GM18498 (cell line): Measurements from ENCODE around the gene CCDC154.
"Not testable (repeated sequence)": the region's sequence is repeated elsewhere in the genome, so short reads cannot be mapped to it uniquely, and the experiment has no call there.

Experiments used
- ATAC-seq: cut with Tn5 transposase; IDR thresholded peaks from one replicate; pipeline ENCODE4 v1.9.1; 2021; ENCODE audit warnings: mild to moderate bottlenecking, moderate library complexity; ENCODE audit not compliant: unreplicated experiment

The CCDC154 gene, protein sequence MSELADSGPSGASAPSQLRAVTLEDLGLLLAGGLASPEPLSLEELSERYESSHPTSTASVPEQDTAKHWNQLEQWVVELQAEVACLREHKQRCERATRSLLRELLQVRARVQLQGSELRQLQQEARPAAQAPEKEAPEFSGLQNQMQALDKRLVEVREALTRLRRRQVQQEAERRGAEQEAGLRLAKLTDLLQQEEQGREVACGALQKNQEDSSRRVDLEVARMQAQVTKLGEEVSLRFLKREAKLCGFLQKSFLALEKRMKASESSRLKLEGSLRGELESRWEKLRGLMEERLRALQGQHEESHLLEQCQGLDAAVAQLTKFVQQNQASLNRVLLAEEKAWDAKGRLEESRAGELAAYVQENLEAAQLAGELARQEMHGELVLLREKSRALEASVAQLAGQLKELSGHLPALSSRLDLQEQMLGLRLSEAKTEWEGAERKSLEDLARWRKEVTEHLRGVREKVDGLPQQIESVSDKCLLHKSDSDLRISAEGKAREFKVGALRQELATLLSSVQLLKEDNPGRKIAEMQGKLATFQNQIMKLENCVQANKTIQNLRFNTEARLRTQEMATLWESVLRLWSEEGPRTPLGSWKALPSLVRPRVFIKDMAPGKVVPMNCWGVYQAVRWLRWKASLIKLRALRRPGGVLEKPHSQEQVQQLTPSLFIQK

DNA sequence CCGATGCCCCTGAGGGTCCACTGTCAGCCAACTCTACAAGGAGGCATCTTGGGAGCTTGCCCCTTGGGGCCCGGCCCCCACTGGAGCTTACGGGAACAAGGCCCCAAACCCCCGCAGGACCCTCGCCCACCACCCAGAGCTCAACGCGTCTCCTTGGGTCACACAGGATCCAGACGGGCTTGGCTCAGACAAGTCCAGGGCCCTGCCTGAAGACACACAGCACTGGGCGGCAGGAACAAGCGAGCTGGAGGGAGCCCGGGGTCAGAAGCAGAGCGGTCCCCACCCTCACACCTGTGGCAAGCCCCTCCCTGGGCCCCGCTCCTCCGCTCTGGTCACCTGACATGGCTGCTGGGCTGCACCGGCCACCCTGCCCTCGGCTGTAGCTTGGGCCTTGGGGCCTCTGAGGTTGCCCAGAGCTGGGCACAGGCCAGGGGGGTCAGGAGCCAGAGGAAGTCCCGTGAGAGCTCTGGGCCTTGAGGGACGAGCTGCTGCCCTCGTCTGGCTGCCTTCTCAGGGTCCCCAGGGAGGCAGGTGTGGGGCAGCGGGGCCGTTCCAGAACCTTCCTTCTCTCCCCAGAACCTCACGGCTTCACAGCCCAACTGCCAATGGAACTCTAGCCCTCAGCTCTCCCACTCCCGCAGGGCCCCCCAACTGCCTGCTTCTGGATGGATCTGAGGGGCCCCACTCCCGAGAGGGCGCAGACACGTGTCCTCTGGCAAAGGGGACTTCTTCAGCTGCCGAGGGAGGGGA, at the start of gene CCDC154:
CCDC154 (minus strand) TSS at position 577 of the 750 bp plus-strand sequence; CDS start at position 343, 234 bp downstream.
- no peak for ATAC-seq

DNA sequence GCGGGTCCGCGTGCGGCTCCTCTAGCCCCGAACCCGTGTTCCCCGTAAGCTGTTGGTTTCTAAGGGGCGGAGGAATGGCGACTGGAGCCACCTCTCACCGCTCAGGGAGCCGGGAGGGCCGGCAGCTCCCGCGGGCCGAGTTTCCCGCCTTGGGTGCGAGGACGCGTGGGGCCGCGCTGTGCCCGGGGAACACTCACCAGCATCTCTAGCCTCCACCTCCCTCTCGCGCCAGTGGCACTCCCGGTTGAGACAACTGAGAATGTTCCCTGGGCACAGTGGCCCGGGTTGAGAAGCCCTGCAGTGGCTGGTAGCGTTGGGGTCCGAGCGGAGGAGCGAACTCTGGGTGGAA, 49.4 kb upstream of the CCDC154 start:
- peak; percentile 9 for ATAC-seq

DNA sequence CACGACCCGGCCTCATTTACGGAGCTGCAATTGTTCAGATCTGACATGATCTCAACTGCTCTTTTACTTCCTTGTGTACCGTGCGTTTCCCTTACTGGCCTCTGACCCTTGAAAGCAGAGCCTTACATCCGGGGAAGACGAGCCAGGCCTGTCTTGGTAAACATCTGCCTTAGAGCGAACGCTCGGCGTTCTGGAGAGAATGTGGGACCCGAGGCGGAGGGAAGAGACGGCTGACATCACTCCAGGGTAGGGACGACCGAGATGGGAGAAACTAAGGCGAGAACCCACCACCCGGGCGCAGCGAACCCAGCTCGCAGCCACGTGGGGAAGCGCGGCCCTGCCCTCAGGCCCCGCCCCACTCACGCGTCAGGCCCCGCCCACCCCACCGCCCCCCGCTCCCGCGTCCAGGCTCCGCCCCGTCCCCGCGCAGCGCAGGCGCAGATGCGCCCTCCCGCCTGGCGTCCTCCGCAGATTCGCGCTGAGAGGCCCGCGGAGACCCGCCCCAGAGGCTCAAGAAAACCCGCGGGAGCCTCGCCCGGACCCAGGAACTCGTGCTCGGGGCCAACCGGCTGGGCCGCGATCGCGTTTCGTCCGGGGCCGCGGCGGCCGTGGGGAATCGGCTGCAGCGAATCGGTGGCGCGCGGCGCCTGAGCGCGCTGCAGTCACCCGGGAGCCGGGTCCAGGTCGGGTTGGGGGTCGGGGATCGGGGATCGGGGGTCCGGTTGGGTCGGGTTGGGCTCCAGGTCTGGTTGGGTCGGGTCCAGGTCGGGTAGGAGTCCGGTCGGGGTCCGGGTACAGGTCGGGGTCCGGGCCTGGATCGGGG, 48.8 kb upstream of the CCDC154 start, which contains the start of gene TELO2:
TELO2 (plus strand) TSS at position 438 of the 823 bp plus-strand sequence. CDS start 922 bp downstream, outside the sequence.
- ATAC-seq = peak; percentile 69

DNA sequence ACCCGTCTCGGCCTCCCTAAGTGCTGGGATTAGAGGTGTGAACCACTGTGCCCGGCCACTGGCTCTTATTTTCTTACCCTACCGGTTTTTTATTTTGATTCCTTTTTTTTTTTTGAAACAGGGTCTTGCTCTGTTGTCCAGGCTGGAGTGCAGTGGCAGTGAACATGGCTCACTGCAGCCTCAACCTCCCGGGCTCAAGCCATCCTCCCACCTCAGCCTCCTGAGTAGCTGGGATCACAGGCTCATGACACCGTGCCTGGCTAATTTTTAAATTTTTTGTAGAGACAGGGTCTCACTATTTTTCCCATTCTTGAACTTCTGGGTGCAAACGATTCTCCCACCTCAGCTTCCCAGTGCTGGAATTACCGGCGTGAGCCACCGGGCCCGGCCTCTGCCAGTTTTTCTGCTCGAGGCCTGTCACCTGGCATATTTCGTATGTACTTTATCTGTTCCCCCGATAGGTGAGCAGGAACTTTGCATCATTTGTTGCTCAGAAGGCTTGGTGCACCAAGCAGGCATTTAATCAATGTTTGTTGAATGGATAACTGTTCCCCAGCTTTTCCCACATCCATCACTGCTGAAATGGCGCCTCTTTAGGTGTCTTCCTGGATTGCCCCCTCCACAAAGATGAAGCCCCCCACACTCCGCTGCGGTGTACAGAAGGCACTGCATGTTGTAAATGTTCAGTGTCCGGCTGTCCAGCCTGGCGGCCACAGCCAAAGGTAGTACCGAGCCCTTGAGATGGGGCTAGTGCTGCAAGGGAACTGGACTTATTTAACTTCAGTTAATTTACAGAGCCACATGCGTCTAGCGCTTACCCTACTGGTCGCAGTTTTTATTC, 47.9 kb upstream of the CCDC154 start:
- ATAC-seq = no peak

DNA sequence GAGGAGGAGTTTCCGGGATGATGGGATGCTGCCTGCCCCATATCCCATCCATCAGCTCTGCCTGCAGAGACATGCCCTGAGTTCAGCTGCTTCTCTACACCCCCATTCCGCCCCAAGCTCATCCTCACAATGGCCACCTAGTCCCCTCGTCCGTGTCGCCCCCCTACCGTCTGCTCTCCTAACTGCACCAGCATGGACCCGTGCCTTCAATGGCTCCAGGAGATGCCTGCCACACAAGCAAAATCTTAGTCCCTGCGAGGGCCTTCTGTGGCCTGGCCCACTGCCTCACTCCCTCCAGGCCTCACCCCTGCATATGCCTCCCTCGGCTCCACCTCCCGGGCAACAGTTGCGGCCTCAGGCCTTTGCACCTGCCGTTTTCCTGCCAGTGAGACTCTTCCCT, 47.0 kb upstream of the CCDC154 start:
- ATAC-seq = no peak

DNA sequence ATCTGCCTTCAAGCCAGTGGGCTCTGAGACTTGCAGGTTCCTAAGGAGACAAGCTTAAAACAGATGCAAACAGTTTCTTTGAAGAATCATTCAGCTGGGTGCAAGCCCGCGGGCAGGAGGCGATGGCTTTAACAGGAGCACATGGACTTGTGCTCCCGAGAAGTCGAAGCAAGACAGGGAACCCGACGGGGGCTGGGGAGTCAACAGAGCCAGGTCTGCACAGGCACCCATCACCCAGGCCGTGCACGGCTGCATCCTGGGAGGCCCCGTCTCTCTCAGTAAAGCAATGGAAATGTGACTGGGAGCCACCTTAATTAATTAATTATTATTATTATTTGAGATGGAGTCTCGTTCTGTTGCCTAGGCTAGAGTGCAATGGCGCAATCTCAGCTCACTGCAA, 44.7 kb upstream of the CCDC154 start:
- ATAC-seq = no peak

DNA sequence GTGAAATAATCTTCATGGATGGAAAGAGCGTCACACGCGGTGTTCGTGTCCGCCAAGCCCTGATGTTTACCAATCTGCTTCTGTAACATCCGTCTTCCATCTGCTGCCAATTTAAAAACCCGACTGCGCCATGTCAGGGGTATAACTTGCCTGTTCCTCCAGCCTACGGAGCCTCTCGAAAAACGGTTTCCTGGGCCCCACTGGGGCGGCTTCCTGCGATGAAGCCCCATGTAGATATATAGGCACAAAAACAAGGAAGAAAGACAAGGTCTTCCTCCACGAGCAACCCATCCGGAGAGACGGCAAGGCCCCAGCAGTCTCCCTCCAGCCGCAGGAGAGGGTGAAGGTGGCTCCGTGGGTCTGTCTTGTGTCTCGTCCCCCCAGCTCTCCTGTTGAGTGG, 44.3 kb upstream of the CCDC154 start, which contains the start of gene PTX4:
PTX4 (minus strand) TSS at position 326 of the 400 bp plus-strand sequence; CDS start at position 291, 35 bp downstream.
- no peak for ATAC-seq

DNA sequence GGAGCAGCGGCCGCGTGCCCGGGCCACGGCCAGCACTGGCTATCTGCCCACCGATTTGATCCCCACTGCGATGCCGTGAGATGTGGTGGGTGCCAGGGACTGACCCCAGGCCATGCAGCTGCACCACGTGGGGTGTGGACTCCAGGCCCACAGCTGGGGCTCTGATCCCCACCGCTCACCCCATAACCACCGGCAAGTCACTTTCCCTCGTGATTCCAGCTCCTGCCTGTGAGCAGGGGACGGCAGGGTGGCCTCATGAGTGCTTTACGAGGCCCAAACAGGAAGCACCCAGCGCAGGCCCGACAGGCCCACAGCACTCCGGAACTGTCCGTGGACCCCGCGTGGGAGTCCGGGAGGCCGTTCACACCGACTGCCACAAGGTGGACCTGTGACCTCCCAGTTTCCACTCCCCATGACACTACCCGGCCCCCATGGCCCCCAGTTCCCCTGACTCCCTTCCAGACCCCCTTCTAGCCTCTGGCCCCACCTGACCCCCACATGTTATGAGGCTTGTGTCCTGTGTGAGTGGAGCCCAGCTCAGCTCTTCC, 43.8 kb upstream of the CCDC154 start:
- no peak for ATAC-seq

DNA sequence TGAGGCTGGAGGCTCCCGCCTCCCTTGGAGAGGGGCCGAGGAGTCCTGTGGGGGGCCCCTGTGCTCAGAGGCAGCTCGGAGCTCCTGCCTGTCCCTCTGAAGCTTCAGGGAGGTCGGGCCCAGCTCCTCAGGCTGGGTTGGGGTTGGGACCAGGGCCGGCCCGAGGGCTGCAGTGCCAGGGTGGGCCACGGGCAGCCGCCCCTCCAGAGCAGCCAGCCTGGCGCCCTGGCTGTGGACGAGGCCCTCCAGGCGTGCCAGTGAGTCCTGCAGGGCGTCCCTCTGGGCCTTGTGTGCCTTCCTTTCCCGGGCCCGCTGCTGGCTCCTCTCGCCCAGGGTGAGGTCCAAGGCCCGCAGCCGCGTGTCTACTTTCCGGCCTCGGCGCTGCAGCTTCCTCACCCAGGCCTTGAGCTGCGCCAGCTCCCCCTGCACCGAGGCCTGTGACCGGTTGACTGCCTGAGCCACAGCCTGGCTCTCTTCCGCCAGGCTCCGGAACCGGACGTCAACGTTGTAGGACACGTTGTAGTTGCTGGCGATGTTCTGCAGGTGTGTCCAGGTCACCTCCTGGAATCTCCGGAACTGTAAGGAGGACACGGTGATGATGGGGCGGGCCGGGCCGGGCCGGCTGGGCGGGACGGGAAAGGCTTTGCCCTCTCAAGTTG, 43.2 kb upstream of the CCDC154 start:
- no peak for ATAC-seq

DNA sequence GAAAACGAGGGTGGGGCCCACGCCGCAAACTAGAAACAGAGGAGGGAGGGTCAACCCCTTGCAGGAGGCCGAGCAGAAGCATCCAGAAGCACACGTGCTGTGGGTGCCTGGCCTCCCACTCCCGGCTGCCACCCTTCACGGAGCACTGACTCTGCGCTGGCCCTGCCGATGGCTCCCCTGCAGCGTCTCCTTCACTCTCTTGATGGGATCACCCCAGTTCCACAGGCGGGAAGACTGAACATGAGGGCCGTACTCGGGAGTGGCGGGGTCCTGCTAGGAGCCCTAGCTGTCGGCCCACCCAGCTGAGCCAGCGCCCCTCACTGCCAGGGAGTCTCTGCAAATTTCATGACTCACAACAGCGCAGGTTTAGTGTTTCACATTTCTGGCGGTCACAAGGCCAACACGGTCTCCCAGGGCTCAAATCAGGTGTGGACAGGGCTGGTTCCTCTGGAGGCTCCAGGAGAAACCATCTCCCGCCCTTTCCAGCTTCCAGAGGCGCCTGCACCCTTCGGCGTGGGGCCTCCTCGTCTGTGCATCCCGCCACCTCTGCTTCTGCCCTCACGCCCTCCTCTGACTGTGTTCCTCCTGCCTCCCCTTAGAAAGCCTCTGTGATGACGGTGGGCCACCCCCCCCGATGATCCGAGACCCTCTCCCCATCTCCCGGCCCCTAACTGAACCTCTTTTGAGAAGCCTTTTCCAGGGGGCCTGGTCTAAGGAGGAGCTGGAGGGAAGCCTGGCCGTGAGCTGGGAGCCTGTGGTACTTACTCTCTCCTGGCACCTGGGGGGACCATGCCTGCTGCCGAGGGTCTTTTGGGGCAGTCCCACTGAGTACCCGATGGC, 42.4 kb upstream of the CCDC154 start:
- ATAC-seq = no peak

DNA sequence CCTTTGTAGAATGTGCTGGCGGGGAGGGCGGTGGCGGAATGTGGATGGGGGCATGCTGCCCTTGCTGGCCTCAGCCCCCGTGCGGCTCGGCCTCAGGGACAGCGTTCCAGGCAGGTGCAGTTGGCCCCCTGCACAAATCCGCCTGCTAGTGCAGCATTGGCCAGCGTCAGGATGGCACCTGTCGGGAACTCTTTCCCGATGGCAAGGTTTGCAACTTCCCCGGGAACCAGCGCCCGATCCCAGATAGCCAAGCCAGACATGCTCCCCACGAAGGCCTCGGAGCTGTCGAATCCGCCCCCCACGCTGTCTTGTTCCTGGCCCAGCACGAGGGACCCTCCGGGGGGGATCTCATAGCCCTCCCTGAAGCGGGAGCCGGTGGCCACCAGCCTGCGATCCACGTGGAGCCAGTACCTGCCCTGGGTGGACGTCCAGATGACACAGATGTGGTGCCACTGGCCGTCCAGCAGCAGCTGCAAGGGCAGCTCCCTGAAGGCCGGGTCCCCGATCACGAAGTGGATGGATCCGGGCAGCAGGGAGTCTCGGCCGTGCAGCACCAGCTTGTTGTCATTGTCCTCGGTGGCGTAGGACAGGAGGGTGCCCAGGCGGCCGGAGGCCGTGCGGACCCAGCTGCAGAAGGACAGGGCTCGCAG, 41.6 kb upstream of the CCDC154 start:
- ATAC-seq = no peak

DNA sequence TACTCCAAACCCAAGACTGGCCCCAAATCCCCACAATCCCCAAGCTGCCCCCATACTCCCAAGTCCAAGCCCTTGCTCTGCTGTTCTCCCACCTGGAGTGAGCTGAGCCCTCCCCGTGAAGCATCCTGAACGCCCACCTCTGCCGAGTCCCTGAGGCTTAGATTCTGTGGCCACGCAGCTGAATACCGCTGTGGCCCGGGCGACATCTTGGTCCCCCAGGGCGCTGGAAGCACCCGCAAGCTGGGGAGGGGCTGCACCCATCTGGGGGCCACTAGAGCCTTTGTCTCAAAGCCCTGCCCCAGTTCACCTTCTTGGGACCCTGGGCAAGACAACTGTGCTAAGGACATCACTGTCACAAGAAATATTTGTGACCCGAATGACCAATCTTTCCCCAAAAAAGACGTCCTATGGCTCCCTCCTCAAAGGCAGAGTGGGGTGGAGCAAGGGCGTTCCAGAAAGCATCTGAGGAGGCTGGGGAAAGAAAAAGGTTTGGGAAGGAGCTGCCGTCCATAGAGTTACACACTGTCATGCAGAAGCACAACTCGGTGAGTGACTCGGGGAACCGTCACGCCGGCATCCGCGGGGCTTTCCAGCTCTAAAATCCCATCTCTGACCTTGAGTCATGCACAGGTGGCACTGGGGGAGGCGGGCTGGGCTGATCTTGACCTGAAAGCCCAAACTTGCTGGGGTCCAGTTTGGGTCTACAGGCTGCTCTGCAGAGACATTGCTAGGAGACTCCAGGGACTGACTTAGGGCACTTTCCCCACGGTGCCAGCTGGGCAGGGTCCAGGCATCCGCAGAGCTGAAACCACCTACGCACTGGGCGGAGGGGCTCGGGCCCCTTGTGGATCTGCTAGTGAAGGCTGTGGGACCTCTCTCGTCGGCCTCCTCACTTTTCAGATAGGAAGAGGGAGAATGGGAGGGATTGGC, 37.8 kb upstream of the CCDC154 start:
- no peak for ATAC-seq

DNA sequence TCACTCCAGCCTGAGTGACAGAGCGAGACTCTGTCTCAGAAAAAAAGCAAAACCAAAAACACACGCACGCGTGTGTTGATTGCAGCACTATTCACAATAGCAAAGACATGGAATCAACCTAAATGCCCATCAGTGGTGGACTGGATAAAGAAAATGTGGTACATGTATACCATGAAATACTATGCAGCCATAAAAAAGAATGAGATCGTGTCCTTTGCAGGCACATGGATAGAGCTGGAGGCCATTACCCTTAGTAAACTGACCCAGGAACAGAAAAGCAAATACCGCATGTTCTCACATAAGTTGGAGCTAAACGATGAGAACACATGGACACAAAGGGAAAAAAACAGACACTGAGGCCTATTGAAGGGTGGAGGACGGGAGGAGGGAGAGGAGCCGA, 34.6 kb upstream of the CCDC154 start:
- ATAC-seq = not testable (repeated sequence)

DNA sequence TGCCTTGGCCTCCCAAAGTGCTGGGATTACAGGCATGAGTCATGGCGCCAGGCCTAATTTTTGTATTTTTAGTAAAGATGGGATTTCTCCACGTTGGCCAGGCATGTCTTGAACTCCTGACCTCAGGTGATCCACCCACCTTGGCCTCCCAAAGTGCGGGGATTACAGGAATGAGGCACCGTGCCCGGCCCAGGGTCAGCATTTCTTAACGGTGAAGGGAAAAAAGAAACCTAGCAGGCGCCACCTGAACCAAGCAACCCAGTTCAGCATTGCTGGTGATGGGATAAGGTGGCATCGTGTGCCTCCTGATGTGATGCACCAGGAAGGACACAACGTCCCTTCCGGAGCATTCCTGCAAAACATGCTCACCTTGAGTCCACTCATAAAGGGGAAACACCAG, 32.7 kb upstream of the CCDC154 start:
- no peak for ATAC-seq

DNA sequence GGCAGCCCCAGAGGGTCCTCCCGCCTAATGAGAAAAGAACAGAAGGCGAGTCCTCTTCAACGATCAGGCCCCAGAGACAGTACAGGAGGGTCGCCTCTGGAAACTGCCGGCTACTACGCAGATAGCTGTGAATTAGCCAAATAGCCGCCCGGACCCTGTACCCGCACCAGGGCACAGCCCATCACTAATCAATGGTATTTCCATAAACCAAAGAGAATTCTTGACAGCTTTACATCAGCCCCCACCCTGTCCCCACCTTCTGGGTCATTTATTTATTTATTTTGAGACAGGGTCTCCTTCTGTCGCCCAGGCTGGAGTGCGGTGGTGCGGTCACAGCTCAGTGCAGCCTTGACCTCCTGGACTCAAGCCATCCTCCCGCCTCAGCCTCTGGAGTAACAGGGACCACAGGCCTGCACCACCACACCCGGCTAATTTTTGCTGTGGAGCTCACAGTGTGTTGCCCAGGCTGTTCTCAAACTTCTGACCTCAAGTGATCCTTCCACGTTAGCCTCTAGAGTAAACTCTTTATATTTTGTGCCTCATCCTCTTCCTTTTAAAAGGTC, 31.3 kb upstream of the CCDC154 start:
- ATAC-seq = no peak
